WTC11 (cell line): ENCODE data around the gene KIAA1671. TPM values are rescaled to one million over a fixed set of nuclear protein-coding genes. Genes with fewer than 3 reads are reported as not detected.

Source experiments
- ATAC-seq: fragments of 200-7000 bp; cut with Tn5 transposase; 2 replicates; pipeline ENCODE4 v1.10.0; 2021; ENCODE audit warnings: mild to moderate bottlenecking, moderate library complexity
- CTCF ChIA-PET: fragments of 300-600 bp; sonication (Branson Sonifier 250); formaldehyde crosslinking; loops from one replicate; lab custom pipeline; 2021; ENCODE audit warnings: antibody characterized with exemption; lab: Charles Lee
- POLR2A ChIA-PET: fragments of 350-600 bp; sonication (Branson Sonifier 250); formaldehyde crosslinking; loops from one replicate; lab custom pipeline; 2021; ENCODE audit warnings: antibody characterized with exemption; lab: Charles Lee
- DNase-seq: peaks from one replicate; pipeline ENCODE4 v3.0.0; 2021; ENCODE audit warnings: low spot score
- H3K27ac Mint-ChIP-seq: 2 replicates; pipeline ENCODE4 v1.8.0; 2021; ENCODE audit warnings: mixed read lengths
- H3K27me3 Mint-ChIP-seq: 2 replicates; pipeline ENCODE4 v1.8.0; 2021; ENCODE audit warnings: low read depth, mild to moderate bottlenecking, moderate library complexity, mixed read lengths
- H3K36me3 Mint-ChIP-seq: 2 replicates; pipeline ENCODE4 v1.8.0; 2021; ENCODE audit warnings: mixed read lengths
- H3K4me1 Mint-ChIP-seq: 2 replicates; pipeline ENCODE4 v1.8.0; 2022; ENCODE audit warnings: mixed read lengths
- H3K4me3 Mint-ChIP-seq: 2 replicates; pipeline ENCODE4 v1.8.0; 2021; ENCODE audit warnings: mild to moderate bottlenecking, moderate library complexity, mixed read lengths
- H3K9me3 Mint-ChIP-seq: 2 replicates; pipeline ENCODE4 v1.8.0; 2021; ENCODE audit warnings: mixed read lengths
- ATF3 ChIP-seq: sonication (generic); formaldehyde crosslinking; conservative IDR thresholded peaks from 2 replicates; pipeline ENCODE4 v1.8.1; 2022; ENCODE audit warnings: mild to moderate bottlenecking, missing genetic modification reagents
- FOXK1 ChIP-seq: sonication (generic); formaldehyde crosslinking; IDR thresholded peaks from 2 replicates; pipeline ENCODE4 v1.8.0; 2022; ENCODE audit warnings: mild to moderate bottlenecking, moderate library complexity, missing genetic modification reagents
- MYBL2 ChIP-seq: sonication (generic); formaldehyde crosslinking; IDR thresholded peaks from 2 replicates; pipeline ENCODE4 v1.8.1; 2023; ENCODE audit warnings: mild to moderate bottlenecking, moderate library complexity, missing genetic modification reagents
- NFATC4 ChIP-seq: fragments of 250-450 bp; sonication (Bioruptor Pico); IDR thresholded peaks from 2 replicates; pipeline ENCODE4 v1.9.0; 2021; ENCODE audit warnings: mild to moderate bottlenecking
- NFE2L1 ChIP-seq: sonication (generic); formaldehyde crosslinking; IDR thresholded peaks from 2 replicates; pipeline ENCODE4 v1.8.1; 2023; ENCODE audit warnings: missing genetic modification reagents
- NR1H2 ChIP-seq: sonication (generic); formaldehyde crosslinking; IDR thresholded peaks from 2 replicates; pipeline ENCODE4 v1.9.0; 2021; ENCODE audit warnings: mild to moderate bottlenecking, moderate library complexity, missing genetic modification reagents
- OVOL2 ChIP-seq: fragments of 250-450 bp; sonication (Bioruptor Pico); IDR thresholded peaks from 2 replicates; pipeline ENCODE4 v1.9.0; 2021; ENCODE audit warnings: mild to moderate bottlenecking, borderline replicate concordance
- RORB ChIP-seq: fragments of 250-450 bp; sonication (Bioruptor Pico); IDR thresholded peaks from 2 replicates; pipeline ENCODE4 v1.9.0; 2021; ENCODE audit warnings: mild to moderate bottlenecking
- USF2 ChIP-seq: sonication (generic); formaldehyde crosslinking; IDR thresholded peaks from 2 replicates; pipeline ENCODE4 v1.8.1; 2023; ENCODE audit warnings: mild to moderate bottlenecking, missing genetic modification reagents, moderate library complexity
- ZNF219 ChIP-seq: sonication (generic); formaldehyde crosslinking; IDR thresholded peaks from 2 replicates; pipeline ENCODE4 v1.8.0; 2023; ENCODE audit warnings: missing genetic modification reagents, mild to moderate bottlenecking, borderline replicate concordance
- ZNF512 ChIP-seq: sonication (generic); formaldehyde crosslinking; IDR thresholded peaks from 2 replicates; pipeline ENCODE4 v1.8.1; 2022; ENCODE audit warnings: missing genetic modification reagents, borderline replicate concordance
- ZNF671 ChIP-seq: fragments of 250-450 bp; sonication (Bioruptor Pico); IDR thresholded peaks from 2 replicates; pipeline ENCODE4 v1.8.0; 2021; ENCODE audit warnings: mild to moderate bottlenecking
- total RNA-seq: library from RNA; stranded (reverse); gene quantifications from 3 replicates; pipeline ENCODE4 v1.2.3, GENCODE V29; 2021
- TF ChIP-seq, protein P1 (sequence below): sonication (generic); formaldehyde crosslinking; IDR thresholded peaks from 2 replicates; pipeline ENCODE4 v1.8.0; 2023; ENCODE audit warnings: missing genetic modification reagents
- TF ChIP-seq, protein P2 (sequence below): sonication (generic); formaldehyde crosslinking; IDR thresholded peaks from 2 replicates; pipeline ENCODE4 v1.8.0; 2023; ENCODE audit warnings: missing genetic modification reagents, mild to moderate bottlenecking, borderline replicate concordance
- TF ChIP-seq, protein P3 (sequence below): sonication (generic); formaldehyde crosslinking; IDR thresholded peaks from 2 replicates; pipeline ENCODE4 v1.8.1; 2023; ENCODE audit warnings: mild to moderate bottlenecking, missing genetic modification reagents

KIAA1671 gene
- total RNA-seq, 1 experiment from 2014 or later: 26.0 TPM

DNA sequence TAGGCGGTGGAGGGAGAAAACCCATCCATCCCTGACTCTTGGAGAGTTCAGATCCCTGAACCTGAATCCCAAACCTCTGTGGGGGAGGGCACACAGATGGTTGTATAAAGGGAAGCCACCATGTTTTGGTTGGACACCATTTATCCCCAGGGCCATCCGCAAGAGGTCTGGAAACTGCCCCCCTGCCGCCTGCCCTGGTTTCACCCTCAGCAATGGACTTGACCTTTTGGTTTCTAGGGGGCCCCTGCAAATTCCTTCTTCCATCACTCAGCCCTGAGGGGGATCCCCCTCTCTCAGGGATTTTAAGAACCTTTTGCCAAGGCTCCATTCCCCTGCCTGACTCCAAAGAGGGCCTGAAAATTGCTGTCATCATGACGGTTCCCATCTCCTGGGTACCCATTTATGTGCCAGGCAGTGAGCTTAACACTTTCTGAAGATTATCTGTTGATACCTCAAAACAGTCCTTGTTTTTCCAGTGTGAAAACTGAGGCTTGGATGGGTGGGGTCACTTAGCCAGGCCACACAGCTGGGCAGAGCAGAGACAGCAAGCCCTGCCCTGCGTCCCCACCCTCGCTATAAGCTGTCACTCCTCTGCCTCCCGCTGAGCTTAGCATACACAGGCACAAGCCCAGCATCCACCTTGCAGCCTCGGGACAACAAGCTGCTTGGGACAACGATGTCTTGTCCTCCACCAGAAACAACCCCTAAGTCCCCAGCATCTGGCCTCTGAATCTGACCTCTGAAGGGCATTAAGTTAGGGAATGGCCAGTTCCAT, 213.9 kb downstream of the KIAA1671 start:
- Mint-ChIP-seq H3K27me3 (no peaks in the 10 kb centered on the region), H3K9me3 (no peaks in the 10 kb centered on the region), H3K4me1 (0 out of 2 replicates have a peak, but pooled peaks cover 3% of the 10 kb centered on the region), H3K27ac (no peak overlapping the region), H3K4me3 (no peak overlapping the region), H3K36me3 (no peaks in the 10 kb centered on the region)
- DNase-seq: no peak
- TF ChIP-seq ZNF671 (CRISPR knock-in tag) (no peak), NR1H2 (CRISPR knock-in tag) (no peak), USF2 (CRISPR knock-in tag) (no peak), NFATC4 (CRISPR knock-in tag) (no peak), RORB (CRISPR knock-in tag) (no peak), ATF3 (CRISPR knock-in tag) (no peak), ZNF219 (no peak), MYBL2 (CRISPR knock-in tag) (no peak), NFE2L1 (CRISPR knock-in tag) (no peak), FOXK1 (no peak), OVOL2 (CRISPR knock-in tag) (no peak), ZNF512 (CRISPR knock-in tag) (no peak)
- TF ChIP-seq, protein P1, sequence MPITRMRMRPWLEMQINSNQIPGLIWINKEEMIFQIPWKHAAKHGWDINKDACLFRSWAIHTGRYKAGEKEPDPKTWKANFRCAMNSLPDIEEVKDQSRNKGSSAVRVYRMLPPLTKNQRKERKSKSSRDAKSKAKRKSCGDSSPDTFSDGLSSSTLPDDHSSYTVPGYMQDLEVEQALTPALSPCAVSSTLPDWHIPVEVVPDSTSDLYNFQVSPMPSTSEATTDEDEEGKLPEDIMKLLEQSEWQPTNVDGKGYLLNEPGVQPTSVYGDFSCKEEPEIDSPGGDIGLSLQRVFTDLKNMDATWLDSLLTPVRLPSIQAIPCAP (CRISPR knock-in tag): no peak
- TF ChIP-seq, protein P2, sequence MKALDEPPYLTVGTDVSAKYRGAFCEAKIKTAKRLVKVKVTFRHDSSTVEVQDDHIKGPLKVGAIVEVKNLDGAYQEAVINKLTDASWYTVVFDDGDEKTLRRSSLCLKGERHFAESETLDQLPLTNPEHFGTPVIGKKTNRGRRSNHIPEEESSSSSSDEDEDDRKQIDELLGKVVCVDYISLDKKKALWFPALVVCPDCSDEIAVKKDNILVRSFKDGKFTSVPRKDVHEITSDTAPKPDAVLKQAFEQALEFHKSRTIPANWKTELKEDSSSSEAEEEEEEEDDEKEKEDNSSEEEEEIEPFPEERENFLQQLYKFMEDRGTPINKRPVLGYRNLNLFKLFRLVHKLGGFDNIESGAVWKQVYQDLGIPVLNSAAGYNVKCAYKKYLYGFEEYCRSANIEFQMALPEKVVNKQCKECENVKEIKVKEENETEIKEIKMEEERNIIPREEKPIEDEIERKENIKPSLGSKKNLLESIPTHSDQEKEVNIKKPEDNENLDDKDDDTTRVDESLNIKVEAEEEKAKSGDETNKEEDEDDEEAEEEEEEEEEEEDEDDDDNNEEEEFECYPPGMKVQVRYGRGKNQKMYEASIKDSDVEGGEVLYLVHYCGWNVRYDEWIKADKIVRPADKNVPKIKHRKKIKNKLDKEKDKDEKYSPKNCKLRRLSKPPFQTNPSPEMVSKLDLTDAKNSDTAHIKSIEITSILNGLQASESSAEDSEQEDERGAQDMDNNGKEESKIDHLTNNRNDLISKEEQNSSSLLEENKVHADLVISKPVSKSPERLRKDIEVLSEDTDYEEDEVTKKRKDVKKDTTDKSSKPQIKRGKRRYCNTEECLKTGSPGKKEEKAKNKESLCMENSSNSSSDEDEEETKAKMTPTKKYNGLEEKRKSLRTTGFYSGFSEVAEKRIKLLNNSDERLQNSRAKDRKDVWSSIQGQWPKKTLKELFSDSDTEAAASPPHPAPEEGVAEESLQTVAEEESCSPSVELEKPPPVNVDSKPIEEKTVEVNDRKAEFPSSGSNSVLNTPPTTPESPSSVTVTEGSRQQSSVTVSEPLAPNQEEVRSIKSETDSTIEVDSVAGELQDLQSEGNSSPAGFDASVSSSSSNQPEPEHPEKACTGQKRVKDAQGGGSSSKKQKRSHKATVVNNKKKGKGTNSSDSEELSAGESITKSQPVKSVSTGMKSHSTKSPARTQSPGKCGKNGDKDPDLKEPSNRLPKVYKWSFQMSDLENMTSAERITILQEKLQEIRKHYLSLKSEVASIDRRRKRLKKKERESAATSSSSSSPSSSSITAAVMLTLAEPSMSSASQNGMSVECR (CRISPR knock-in tag): no peak
- TF ChIP-seq, protein P3, sequence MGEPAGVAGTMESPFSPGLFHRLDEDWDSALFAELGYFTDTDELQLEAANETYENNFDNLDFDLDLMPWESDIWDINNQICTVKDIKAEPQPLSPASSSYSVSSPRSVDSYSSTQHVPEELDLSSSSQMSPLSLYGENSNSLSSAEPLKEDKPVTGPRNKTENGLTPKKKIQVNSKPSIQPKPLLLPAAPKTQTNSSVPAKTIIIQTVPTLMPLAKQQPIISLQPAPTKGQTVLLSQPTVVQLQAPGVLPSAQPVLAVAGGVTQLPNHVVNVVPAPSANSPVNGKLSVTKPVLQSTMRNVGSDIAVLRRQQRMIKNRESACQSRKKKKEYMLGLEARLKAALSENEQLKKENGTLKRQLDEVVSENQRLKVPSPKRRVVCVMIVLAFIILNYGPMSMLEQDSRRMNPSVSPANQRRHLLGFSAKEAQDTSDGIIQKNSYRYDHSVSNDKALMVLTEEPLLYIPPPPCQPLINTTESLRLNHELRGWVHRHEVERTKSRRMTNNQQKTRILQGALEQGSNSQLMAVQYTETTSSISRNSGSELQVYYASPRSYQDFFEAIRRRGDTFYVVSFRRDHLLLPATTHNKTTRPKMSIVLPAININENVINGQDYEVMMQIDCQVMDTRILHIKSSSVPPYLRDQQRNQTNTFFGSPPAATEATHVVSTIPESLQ (CRISPR knock-in tag): no peak
- ChIA-PET CTCF (interaction anchor here (1.0 to 2.3 kb wide), 5 partner anchors 10 to 109 kb away, joined by 3 to 11 read pairs (median 3); no protein-coding TSS in a partner anchor), POLR2A (no interaction called here)
- no peak for ATAC-seq
